Fibroblast of the aortic adventitia (primary cell): ENCODE data around the gene ZNF324. TPM values are rescaled to one million over a fixed set of nuclear protein-coding genes. Genes with fewer than 3 reads are reported as not detected.

Experiments used
- DNase-seq: peaks from one replicate; pipeline ENCODE4 v3.0.0-alpha.2; 2010; ENCODE audit warnings: low read depth
- H3K4me3 ChIP-seq: 2 replicates; pipeline ENCODE4 v1.5.1; 2011; ENCODE audit warnings: low read depth, mild to moderate bottlenecking, control low read depth, low read length, moderate library complexity
- total RNA-seq: library from RNA; depleted of rRNA; stranded (reverse); fragments of >200 nt; gene quantifications from 2 replicates; pipeline ENCODE4 v1.2.3, GENCODE V29; 2012; ENCODE audit warnings: low replicate concordance
- TF ChIP-seq, protein P1 (sequence below): IDR thresholded peaks from 2 replicates; pipeline ENCODE4 v1.5.1; 2011; ENCODE audit warnings: mild to moderate bottlenecking, low read length, control low read depth, inconsistent platforms; ENCODE audit not compliant: insufficient read depth

The ZNF324 gene
- total RNA-seq, 1 donor, result 18.4 TPM

DNA sequence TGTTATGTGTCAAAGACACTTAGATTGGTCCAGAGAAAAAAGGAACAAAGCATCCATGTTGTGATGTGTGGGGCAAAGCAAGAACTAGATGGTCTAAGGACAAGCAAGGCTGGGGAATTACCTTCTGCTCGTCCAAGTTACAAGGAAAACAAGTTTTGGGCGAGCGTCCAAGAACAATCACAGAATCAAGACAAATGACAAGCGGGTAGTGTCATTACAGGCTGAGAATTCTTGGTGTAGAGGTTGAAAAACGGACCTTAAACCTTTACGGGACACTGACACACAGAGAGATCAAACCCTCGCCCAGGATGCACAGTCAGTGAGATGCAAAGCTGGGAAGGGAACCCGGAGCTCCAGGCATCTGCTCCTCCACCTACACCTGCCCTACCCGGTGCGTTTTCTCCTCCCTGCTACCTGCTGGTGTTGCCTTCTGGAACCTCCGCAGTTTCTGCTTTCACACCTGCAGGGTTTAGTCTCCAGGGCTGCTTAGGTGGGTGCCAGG is 16.0 kb upstream of the ZNF324 start:
- TF ChIP-seq, protein P1, sequence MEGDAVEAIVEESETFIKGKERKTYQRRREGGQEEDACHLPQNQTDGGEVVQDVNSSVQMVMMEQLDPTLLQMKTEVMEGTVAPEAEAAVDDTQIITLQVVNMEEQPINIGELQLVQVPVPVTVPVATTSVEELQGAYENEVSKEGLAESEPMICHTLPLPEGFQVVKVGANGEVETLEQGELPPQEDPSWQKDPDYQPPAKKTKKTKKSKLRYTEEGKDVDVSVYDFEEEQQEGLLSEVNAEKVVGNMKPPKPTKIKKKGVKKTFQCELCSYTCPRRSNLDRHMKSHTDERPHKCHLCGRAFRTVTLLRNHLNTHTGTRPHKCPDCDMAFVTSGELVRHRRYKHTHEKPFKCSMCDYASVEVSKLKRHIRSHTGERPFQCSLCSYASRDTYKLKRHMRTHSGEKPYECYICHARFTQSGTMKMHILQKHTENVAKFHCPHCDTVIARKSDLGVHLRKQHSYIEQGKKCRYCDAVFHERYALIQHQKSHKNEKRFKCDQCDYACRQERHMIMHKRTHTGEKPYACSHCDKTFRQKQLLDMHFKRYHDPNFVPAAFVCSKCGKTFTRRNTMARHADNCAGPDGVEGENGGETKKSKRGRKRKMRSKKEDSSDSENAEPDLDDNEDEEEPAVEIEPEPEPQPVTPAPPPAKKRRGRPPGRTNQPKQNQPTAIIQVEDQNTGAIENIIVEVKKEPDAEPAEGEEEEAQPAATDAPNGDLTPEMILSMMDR, result no peak
- no peak for DNase-seq
- H3K4me3 ChIP-seq, result peak overlapping the region; percentile 84

DNA sequence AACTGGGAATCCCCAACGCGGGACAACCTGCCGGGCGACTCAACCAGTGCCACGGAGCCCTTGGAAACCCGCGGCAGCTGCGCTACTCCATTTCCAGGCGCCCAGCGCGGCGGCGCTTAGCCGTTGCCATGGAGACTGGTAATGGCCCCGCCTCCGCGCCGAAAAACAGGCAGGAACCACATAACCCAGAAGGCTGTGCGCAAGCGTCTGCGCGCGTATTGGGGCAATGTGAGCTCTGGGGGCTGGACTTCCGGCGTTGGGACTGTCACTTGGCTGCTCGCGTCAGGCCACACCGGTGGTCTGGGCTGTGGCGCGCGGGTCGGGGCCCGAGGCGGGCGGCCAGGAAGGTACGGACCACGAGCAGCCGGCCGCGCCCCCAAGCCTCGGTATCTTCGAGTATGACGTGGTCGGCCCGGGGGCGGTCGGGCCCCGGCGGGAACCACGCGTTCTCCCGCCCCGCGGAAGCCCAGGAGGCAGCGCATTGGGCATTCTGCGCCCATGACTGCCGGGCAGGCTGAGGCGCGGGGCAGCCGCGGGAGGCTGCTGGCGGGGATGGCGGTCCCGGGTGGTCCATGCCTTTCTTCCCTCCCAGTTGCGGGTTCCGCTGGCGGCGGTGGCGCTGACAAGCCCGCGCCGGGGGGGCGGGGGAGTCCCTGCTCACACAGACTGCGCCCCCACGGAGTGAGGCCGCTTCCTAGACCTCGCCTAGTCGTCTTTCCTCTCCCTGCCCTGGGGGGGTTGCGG is 15.3 kb upstream of the ZNF324 start, which contains the start of gene ZNF324B:
Gene ZNF324B, plus strand, starts transcription at position 265 of the 744 bp plus-strand sequence. CDS start 2,080 bp downstream, outside the sequence.
- H3K4me3 ChIP-seq, result peak within 1 kb of the TSS; percentile 84
- peak; percentile 91 for DNase-seq
- TF ChIP-seq, protein P1, result no peak

DNA sequence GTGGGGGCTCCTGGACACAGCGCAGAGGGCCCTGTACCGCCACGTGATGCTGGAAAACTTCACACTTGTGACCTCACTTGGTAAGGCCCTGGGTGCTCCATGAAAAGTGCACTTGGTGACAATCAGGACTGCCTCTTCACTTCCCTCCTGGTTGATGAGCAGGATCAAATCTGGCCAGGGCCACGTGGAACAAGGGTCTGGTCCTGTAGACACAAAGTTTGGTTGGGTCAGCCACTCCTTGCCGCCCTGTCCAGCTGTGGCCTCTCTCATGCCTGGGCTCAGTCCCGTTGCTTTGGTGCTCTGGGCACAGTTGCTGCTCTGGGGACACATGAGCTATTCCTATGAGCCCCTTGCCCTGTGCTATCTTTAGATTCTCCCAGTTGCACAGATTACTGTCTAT is 13.1 kb upstream of the ZNF324 start:
- TF ChIP-seq, protein P1, result no peak
- H3K4me3 ChIP-seq, result no peak overlapping the region
- no peak for DNase-seq

DNA sequence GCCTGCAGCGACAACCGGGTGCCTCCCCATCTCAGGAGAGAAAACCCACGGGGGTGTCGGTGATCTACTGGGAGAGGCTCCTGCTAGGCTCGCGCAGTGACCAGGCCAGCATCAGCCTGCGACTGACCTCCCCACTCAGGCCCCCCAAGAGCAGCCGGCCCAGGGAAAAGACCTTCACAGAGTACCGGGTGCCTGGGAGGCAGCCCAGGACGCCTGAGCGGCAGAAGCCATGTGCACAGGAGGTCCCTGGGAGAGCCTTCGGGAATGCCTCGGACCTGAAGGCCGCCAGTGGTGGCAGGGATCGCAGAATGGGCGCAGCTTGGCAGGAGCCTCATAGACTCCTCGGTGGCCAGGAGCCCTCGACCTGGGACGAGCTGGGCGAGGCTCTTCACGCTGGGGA is 11.6 kb upstream of the ZNF324 start:
- no peak overlapping the region for H3K4me3 ChIP-seq
- TF ChIP-seq, protein P1, result no peak
- DNase-seq, result no peak

DNA sequence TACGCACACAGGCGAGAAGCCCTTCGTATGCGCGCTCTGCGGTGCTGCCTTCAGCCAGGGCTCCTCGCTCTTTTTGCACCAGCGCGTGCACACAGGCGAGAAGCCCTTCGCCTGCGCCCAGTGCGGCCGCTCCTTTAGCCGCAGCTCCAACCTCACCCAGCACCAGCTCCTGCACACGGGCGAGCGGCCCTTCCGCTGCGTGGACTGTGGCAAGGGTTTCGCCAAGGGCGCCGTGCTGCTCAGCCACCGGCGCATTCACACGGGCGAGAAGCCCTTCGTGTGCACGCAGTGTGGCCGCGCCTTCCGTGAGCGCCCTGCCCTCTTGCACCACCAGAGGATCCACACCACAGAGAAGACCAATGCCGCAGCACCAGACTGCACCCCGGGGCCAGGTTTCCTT is 10.8 kb upstream of the ZNF324 start:
- TF ChIP-seq, protein P1, result no peak
- H3K4me3 ChIP-seq, result no peak overlapping the region
- DNase-seq, result no peak

DNA sequence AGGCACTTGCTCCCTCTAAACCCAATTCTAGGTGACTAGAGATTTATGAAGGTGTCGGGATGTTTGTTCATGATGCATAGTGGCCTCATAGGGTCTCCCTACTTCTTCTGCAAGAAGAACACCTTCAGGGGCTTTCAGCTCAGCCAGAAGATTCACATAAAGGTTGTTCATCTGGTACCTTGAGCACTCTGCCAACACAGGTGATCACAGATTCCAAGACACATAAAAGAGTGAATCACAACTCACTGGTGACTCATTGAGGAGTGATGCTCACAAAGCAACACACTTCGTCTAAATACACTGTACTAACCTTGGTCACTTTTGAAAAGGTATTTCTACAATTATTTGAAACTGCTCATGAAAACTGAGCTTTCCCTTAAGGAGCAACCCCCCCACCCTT is 6.8 kb upstream of the ZNF324 start:
- no peak overlapping the region for H3K4me3 ChIP-seq
- DNase-seq, result no peak
- TF ChIP-seq, protein P1, result no peak
